Nephron progenitor cell (in vitro differentiated cells): ENCODE measurements around the gene TOP1.
A peak's percentile ranks its signal among the peaks of the same experiment; 100 is the strongest.

Experiments used
- DNase-seq: peaks from one replicate; pipeline ENCODE4 v3.0.0; 2021
- H3K27ac Mint-ChIP-seq: 2 replicates; pipeline ENCODE4 v1.8.0; 2021; ENCODE audit warnings: mild to moderate bottlenecking, moderate library complexity, mixed read lengths
- H3K27me3 Mint-ChIP-seq: 2 replicates; pipeline ENCODE4 v1.8.0; 2021; ENCODE audit warnings: mild to moderate bottlenecking, low read depth, mixed read lengths; ENCODE audit not compliant: poor library complexity
- H3K36me3 Mint-ChIP-seq: 2 replicates; pipeline ENCODE4 v1.8.0; 2021; ENCODE audit warnings: low read depth, mixed read lengths
- H3K4me1 Mint-ChIP-seq: 2 replicates; pipeline ENCODE4 v1.8.0; 2021; ENCODE audit warnings: mixed read lengths
- H3K4me3 Mint-ChIP-seq: 2 replicates; pipeline ENCODE4 v1.8.0; 2021; ENCODE audit warnings: mild to moderate bottlenecking, moderate library complexity, mixed read lengths
- H3K9me3 Mint-ChIP-seq: 2 replicates; pipeline ENCODE4 v1.8.0; 2021; ENCODE audit warnings: mild to moderate bottlenecking, moderate library complexity, mixed read lengths
- CTCF ChIP-seq: fragments of 200-600 bp; sonication (generic); IDR thresholded peaks from 2 replicates; pipeline ENCODE4 v1.5.0; 2021; ENCODE audit warnings: antibody characterized with exemption

The TOP1 gene

GRCh38 chr20:41072915-41073314, 44.3 kb downstream of the TOP1 start:
- no peak for DNase-seq
- no peak for TF ChIP-seq CTCF
- H3K27me3 Mint-ChIP-seq: no peaks in the 10 kb centered on the region
- H3K4me3 Mint-ChIP-seq: peak overlapping the region; percentile 9
- peaks cover 93% of the 10 kb centered on the region for H3K4me1 Mint-ChIP-seq
- H3K36me3 Mint-ChIP-seq: peaks cover 49% of the 10 kb centered on the region
- no peaks in the 10 kb centered on the region for H3K9me3 Mint-ChIP-seq
- H3K27ac Mint-ChIP-seq: peak overlapping the region; percentile 86

GRCh38 chr20:41074441-41074840, 45.8 kb downstream of the TOP1 start:
- Mint-ChIP-seq H3K27ac (peak overlapping the region; percentile 93), H3K4me3 (no peak overlapping the region), H3K27me3 (no peaks in the 10 kb centered on the region), H3K9me3 (no peaks in the 10 kb centered on the region), H3K36me3 (peaks cover 50% of the 10 kb centered on the region), H3K4me1 (peaks cover 94% of the 10 kb centered on the region)
- no peak for TF ChIP-seq CTCF
- no peak for DNase-seq

GRCh38 chr20:41076776-41077175, 48.2 kb downstream of the TOP1 start:
- Mint-ChIP-seq H3K4me3 (peak overlapping the region; percentile 56), H3K27ac (peak overlapping the region; percentile 95), H3K27me3 (no peaks in the 10 kb centered on the region), H3K9me3 (no peaks in the 10 kb centered on the region), H3K36me3 (peaks cover 52% of the 10 kb centered on the region), H3K4me1 (peaks cover 73% of the 10 kb centered on the region)
- no peak for DNase-seq
- no peak for TF ChIP-seq CTCF

GRCh38 chr20:41078329-41078728, 49.7 kb downstream of the TOP1 start:
- H3K27me3 Mint-ChIP-seq: no peaks in the 10 kb centered on the region
- H3K4me1 Mint-ChIP-seq: peaks cover 57% of the 10 kb centered on the region
- no peak for DNase-seq
- no peak overlapping the region for H3K4me3 Mint-ChIP-seq
- H3K9me3 Mint-ChIP-seq: no peaks in the 10 kb centered on the region
- H3K36me3 Mint-ChIP-seq: peaks cover 65% of the 10 kb centered on the region
- peak; percentile 26 for TF ChIP-seq CTCF
- peak overlapping the region; percentile 69 for H3K27ac Mint-ChIP-seq

- H3K36me3 Mint-ChIP-seq: peaks cover 70% of the 10 kb centered on the region
- no peaks in the 10 kb centered on the region for H3K9me3 Mint-ChIP-seq
Measured at GRCh38 chr20:41079066-41079465, 50.4 kb downstream of the TOP1 start.

More at GRCh38 chr20:41079066-41079465, 50.4 kb downstream of the TOP1 start:
- H3K27me3 Mint-ChIP-seq: no peaks in the 10 kb centered on the region
- DNase-seq: no peak
- no peak overlapping the region for H3K4me3 Mint-ChIP-seq
- H3K27ac Mint-ChIP-seq: peak overlapping the region; percentile 69
- peaks cover 50% of the 10 kb centered on the region for H3K4me1 Mint-ChIP-seq
- TF ChIP-seq CTCF: no peak
